Fibroblast of villous mesenchyme (primary cell): ENCODE measurements around the gene SH3RF3. TPM values are rescaled to one million over a fixed set of nuclear protein-coding genes. Genes with fewer than 3 reads are reported as not detected.

Experiments
- DNase-seq: peaks from one replicate; pipeline ENCODE4 v3.0.0-alpha.2; 2010; ENCODE audit warnings: low read depth
- H3K4me3 ChIP-seq: 2 replicates; pipeline ENCODE4 v1.5.1; 2011; ENCODE audit warnings: low read depth, mild to moderate bottlenecking, low read length
- total RNA-seq: library from RNA; depleted of rRNA; stranded (reverse); fragments of >200 nt; gene quantifications from 2 replicates; pipeline ENCODE4 v1.2.3, GENCODE V29; 2012
- TF ChIP-seq, protein P1 (sequence below): IDR thresholded peaks from 2 replicates; pipeline ENCODE4 v1.5.1; 2012; ENCODE audit warnings: low read depth, mild to moderate bottlenecking, low read length; ENCODE audit not compliant: insufficient read depth

Gene SH3RF3
- total RNA-seq, 1 donor = 13.4 TPM

DNA sequence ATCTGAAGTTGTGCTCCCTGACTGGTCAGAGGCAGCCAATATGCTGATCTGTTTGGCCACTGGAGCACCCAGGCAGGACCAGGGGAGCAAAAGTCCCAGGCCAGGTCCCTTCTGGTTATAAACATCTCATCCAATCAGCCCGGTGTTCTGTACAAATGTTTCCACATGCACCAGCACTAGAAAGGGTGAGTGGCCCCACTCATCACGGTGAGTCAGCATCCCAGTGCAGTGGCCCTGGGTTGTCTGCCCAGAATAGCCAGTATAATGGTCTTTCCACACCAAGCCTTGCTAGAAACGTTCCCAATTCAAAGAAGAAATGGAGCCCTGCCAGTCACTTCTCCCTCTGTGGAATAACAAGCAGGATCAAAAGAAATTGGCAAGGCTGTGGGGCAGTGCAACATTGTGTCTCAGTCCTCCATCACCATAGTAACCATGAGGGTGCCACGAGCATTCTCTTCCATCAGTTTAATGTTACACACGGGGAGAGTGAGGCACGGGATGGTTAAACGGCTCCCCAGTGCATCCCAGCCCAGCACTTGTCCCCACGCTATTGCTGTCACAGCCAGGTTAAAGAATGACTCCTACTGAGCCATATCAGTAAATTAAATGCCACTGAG, 309.9 kb downstream of the SH3RF3 start:
- TF ChIP-seq, protein P1, sequence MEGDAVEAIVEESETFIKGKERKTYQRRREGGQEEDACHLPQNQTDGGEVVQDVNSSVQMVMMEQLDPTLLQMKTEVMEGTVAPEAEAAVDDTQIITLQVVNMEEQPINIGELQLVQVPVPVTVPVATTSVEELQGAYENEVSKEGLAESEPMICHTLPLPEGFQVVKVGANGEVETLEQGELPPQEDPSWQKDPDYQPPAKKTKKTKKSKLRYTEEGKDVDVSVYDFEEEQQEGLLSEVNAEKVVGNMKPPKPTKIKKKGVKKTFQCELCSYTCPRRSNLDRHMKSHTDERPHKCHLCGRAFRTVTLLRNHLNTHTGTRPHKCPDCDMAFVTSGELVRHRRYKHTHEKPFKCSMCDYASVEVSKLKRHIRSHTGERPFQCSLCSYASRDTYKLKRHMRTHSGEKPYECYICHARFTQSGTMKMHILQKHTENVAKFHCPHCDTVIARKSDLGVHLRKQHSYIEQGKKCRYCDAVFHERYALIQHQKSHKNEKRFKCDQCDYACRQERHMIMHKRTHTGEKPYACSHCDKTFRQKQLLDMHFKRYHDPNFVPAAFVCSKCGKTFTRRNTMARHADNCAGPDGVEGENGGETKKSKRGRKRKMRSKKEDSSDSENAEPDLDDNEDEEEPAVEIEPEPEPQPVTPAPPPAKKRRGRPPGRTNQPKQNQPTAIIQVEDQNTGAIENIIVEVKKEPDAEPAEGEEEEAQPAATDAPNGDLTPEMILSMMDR = no peak
- no peak overlapping the region for H3K4me3 ChIP-seq
- peak; percentile 66 for DNase-seq

DNA sequence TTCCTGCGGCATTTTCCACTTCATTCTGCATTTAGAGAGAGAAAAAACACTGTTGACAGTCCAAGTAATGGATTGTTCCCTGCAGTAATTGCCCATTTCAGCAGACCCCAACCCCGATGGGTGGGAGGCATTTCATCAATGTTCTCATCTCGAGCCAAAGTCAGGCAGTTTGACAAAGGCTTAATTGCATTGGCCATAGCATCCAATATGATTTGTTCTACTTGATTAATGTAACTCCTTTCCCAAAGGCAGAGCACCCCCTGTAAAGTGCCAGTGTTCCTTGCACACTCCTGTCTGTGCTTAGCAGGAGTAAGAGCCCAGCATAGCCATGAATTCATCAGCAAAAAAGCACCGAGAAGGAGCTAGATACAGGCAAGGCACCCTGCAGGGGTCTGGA, 310.4 kb downstream of the SH3RF3 start:
- DNase-seq = no peak
- no peak overlapping the region for H3K4me3 ChIP-seq
- TF ChIP-seq, protein P1 = no peak

DNA sequence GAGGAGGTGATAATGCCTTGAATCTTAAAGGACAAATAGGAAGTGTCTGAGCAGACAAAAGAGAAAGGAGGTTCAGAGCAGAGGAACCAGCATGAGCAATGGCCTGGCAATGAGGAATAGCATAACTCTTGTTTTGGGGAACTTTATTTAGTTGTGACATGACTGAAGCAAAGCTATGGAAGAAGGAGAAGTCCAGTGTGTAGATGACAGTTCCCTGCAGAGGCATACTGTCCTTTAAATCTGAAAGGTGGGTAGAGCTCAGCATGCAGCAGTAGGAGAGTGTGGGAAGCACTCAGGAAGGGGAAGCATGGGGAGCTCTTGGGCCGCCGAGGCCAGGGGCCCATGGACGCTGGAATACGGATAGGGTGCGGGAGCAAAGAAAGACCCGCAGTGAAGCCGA, 311.0 kb downstream of the SH3RF3 start:
- no peak for DNase-seq
- no peak overlapping the region for H3K4me3 ChIP-seq
- TF ChIP-seq, protein P1 = no peak

DNA sequence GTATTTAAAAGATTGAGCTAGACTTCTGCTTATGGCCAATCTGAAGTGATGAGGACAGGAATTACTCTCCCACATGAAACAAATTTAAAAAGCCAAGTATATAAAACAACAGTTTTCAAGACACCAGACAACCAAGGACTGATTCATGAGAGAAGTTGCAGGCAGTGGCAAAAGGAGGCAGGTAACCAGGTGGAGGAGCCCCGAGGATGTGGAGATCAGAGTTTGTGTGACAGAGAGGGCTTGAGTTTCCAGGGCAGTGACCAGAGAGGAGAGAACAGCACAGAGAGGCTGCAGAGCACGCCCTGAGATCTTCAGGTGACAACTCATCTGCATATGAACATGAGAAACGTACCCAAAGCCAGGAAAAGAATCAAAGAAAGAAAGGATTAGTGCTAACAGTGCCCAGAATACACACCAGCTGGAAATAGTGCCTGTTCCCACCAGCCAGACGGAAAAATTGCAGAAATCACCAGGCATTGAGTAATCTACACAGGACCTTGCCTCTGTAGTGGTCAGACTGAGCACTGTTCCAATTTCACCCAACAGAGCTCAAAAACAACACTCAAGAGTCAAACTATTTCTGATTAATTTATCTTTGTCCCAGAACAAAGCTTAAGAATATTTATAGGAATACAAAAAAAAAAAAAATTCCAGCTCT, 311.6 kb downstream of the SH3RF3 start:
- DNase-seq = peak; percentile 19
- H3K4me3 ChIP-seq = no peak overlapping the region
- TF ChIP-seq, protein P1 = no peak

DNA sequence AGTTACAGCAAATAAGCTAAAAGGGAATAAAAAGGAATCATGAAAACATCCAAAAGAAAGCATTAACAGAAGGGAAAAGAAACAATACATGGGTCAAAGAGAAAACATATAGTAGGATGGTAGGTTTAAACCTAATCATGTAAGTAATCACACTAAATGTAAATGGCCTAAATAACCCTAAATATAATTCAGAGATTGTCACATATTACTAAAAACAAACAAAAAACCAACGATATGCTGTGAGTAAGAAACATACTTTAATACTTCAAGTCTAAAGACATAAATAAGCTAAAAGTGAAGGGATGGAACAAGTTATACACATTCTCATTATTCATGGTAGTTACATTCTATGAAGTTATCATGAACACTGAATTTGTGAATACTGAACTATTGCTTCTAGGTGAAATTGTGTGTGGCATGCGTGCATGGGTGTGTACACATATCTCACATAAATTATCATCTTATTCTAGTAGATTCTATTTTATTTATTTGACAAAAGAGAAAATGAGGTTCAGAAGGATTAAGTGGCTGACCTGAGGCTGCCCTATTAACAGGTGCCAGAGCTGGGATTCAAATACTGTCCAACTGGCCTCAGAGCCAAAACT, 313.8 kb downstream of the SH3RF3 start:
- no peak for DNase-seq
- H3K4me3 ChIP-seq = no peak overlapping the region
- TF ChIP-seq, protein P1 = no peak

DNA sequence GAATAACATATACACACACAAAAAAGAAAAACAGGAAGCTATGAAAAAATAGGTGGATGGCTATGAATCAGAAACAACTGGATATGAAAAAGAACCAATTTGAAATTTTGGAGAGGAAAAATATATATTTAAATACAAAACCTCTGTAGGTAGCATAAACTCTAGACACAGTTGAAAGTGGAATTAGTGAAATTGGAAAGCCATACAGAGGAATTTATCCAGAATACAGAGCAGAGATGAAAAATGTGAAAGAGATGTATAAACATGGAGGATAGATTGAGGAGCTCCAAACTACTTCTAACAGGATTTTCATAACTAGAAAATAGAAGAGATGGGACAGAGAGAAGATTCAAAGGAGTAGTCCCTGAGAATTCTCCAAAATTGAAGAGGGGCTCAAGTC, 315.9 kb downstream of the SH3RF3 start:
- H3K4me3 ChIP-seq = no peak overlapping the region
- TF ChIP-seq, protein P1 = no peak
- DNase-seq = no peak
